Testis (tissue), 2 donors: ENCODE results near the gene NGLY1.

Source experiments
- CTCF ChIP-seq, 3 experiments: fragments of 450-650 bp in 2 of 3; fragments of 200-600 bp in 1 of 3; sonication (generic) in 1 of 3; IDR thresholded peaks; one replicate each; pipeline ENCODE4 v1.5.1; 2016 to 2019; ENCODE audit warnings: antibody characterized with exemption in 3 of 3, mild to moderate bottlenecking in 2 of 3, moderate library complexity in 1 of 3
- POLR2A ChIP-seq: fragments of 450-650 bp; IDR thresholded peaks from one replicate; pipeline ENCODE4 v1.6.1; 2017; ENCODE audit warnings: antibody characterized with exemption, mild to moderate bottlenecking, moderate library complexity

- peak in 1 of 3 experiments; percentile 4 for TF ChIP-seq CTCF (IDR thresholded peaks at IDR 0.05)
- no peak for TF ChIP-seq POLR2A
Observed at GRCh38 chr3:25783661-25784512, 644 bp upstream of the NGLY1 start.
